Kidney (tissue), 14 donors: ENCODE measurements around the gene ADGRL3. TPM values are rescaled to one million over a fixed set of nuclear protein-coding genes. Genes with fewer than 3 reads are reported as not detected.
"Not testable (repeated sequence)": the region's sequence is repeated elsewhere in the genome, so short reads cannot be mapped to it uniquely, and the experiment has no call there.

Experiments
- DNase-seq, 5 donors: peaks; one replicate each; pipeline ENCODE4 v3.0.0-alpha.2; 2013 to 2020
- FAIRE-seq: peaks from 2 replicates; lab custom pipeline; 2012; peaks lifted over from hg19 to GRCh38; lab: Jason Lieb, UNC
- H3K27ac ChIP-seq, 2 donors: one replicate each; pipeline ENCODE4 v1.7.0; 2013; ENCODE audit warnings: low read depth in 2 of 2, low read length in 2 of 2, inconsistent platforms in 1 of 2
- H3K27me3 ChIP-seq: one replicate; pipeline ENCODE4 v1.7.1; 2013; ENCODE audit warnings: low read length, inconsistent platforms; ENCODE audit not compliant: control insufficient read depth, insufficient read depth
- H3K36me3 ChIP-seq, 3 donors: one replicate each; pipeline versions ENCODE4 v1.7.0 to v1.7.1; 2013; ENCODE audit warnings: low read length in 3 of 3, control low read depth in 1 of 3, inconsistent platforms in 1 of 3; ENCODE audit not compliant: insufficient read depth in 3 of 3, control insufficient read depth in 2 of 3
- H3K4me1 ChIP-seq, 3 donors: one replicate each; pipeline versions ENCODE4 v1.7.0 to v1.7.1; 2013; ENCODE audit warnings: low read length in 3 of 3, inconsistent platforms in 1 of 3, low read depth in 1 of 3; ENCODE audit not compliant: control insufficient read depth in 2 of 3, insufficient read depth in 2 of 3
- H3K4me3 ChIP-seq, 3 donors: one replicate each; pipeline versions ENCODE4 v1.7.0 to v1.8.1; 2013; ENCODE audit warnings: low read length in 3 of 3, control low read depth in 1 of 3, inconsistent platforms in 1 of 3
- H3K9ac ChIP-seq, 3 donors: one replicate each; pipeline versions ENCODE4 v1.7.0 to v1.7.1; 2013; ENCODE audit warnings: low read length in 3 of 3, control low read depth in 1 of 3, inconsistent platforms in 1 of 3
- H3K9me3 ChIP-seq, 3 donors: one replicate each; pipeline versions ENCODE4 v1.7.0 to v1.7.1; 2013; ENCODE audit warnings: low read length in 3 of 3, control low read depth in 1 of 3, inconsistent platforms in 1 of 3; ENCODE audit not compliant: control insufficient read depth in 2 of 3, insufficient read depth in 1 of 3
- CTCF ChIP-seq: IDR thresholded peaks from 3 replicates; pipeline ENCODE4 v1.5.1; 2012; ENCODE audit warnings: mild to moderate bottlenecking, moderate library complexity, borderline replicate concordance; ENCODE audit not compliant: insufficient read depth; ENCODE audit errors: extremely low read depth
- intact Hi-C: fragments of 100-400 bp; cut with DNase I; formaldehyde crosslinking; loops from one replicate; pipeline ENCODE4 v1.11.1; 2022
- polyA plus RNA-seq: library from polyadenylated mRNA; stranded (reverse); fragments of 350-450 nt; fragmentation: Illumina TruSeq; extraction: RNeasy Lipid Tissue Mini Kit (QIAGEN cat#74804); gene quantifications from one replicate; pipeline ENCODE4 v1.2.3, GENCODE V29; 2014; ENCODE audit warnings: low read depth, low replicate concordance; ENCODE audit not compliant: insufficient read depth
- total RNA-seq: library from RNA; stranded (reverse); fragmentation: NEBNext Ultra II Directional; extraction: Animal tissue kit (Norgen Biotek cat#: 25700); gene quantifications from one replicate; pipeline ENCODE4 v1.2.1, GENCODE V29; 2021
- donor health status: control.
- donor health status: control.
- donor health status: control.
- donor health status: control.
- donor health status: control.
- donor health status: DM: yes; HTN: yes; CAD: no.
- donor health status: Normal renal cell carcinoma (clear cell type).

Gene ADGRL3
- total and polyA plus RNA-seq, 2 donors from 2014 or later = 1.3 to 8.9 TPM

- H3K27me3 ChIP-seq = no peaks in the 10 kb centered on the region
- H3K4me1 ChIP-seq = no peaks in the 10 kb centered on the region
- no peak for TF ChIP-seq CTCF
- no peak overlapping the region for H3K4me3 ChIP-seq
- H3K9me3 ChIP-seq = no peaks in the 10 kb centered on the region
- intact Hi-C loops = no loop called here
- no peak overlapping the region for H3K9ac ChIP-seq
- no peak for DNase-seq
- no peaks in the 10 kb centered on the region for H3K36me3 ChIP-seq
- no peak overlapping the region for H3K27ac ChIP-seq
- no peak for FAIRE-seq
Measured at GRCh38 chr4:61959087-61959486, 759.0 kb downstream of the ADGRL3 start.

- FAIRE-seq (no peak), DNase-seq (no peak)
- Histone ChIP-seq H3K36me3 (no peaks in the 10 kb centered on the region), H3K4me3 (no peak overlapping the region), H3K27me3 (no peaks in the 10 kb centered on the region), H3K9ac (no peak overlapping the region), H3K27ac (no peak overlapping the region), H3K9me3 (no peaks in the 10 kb centered on the region), H3K4me1 (no peaks in the 10 kb centered on the region)
- no peak for TF ChIP-seq CTCF
- intact Hi-C loops = no loop called here
Measured at GRCh38 chr4:61984260-61984909, 784.3 kb downstream of the ADGRL3 start.

GRCh38 chr4:61985426-61985825 lies 785.3 kb downstream of the ADGRL3 start:
- no peak for TF ChIP-seq CTCF
- H3K9ac ChIP-seq = no peak overlapping the region
- no peaks in the 10 kb centered on the region for H3K9me3 ChIP-seq
- H3K27me3 ChIP-seq = no peaks in the 10 kb centered on the region
- no peak for FAIRE-seq
- intact Hi-C loops = no loop called here
- H3K27ac ChIP-seq = no peak overlapping the region
- H3K4me1 ChIP-seq = no peaks in the 10 kb centered on the region
- H3K4me3 ChIP-seq = no peak overlapping the region
- DNase-seq = no peak
- no peaks in the 10 kb centered on the region for H3K36me3 ChIP-seq

- FAIRE-seq, H3K4me3 ChIP-seq, H3K9ac ChIP-seq, DNase-seq, intact Hi-C loops, H3K36me3 ChIP-seq, H3K27me3 ChIP-seq, H3K9me3 ChIP-seq, H3K27ac ChIP-seq, H3K4me1 ChIP-seq: not testable (repeated sequence)
Measured at GRCh38 chr4:61986929-61987328, 786.8 kb downstream of the ADGRL3 start.
